Measurements from ENCODE around the gene TRAF7. TPM values are rescaled to one million over a fixed set of nuclear protein-coding genes. Genes with fewer than 3 reads are reported as not detected.

TRAF7 gene
- polyA plus RNA-seq, 1 donor = 63.3 TPM

DNA sequence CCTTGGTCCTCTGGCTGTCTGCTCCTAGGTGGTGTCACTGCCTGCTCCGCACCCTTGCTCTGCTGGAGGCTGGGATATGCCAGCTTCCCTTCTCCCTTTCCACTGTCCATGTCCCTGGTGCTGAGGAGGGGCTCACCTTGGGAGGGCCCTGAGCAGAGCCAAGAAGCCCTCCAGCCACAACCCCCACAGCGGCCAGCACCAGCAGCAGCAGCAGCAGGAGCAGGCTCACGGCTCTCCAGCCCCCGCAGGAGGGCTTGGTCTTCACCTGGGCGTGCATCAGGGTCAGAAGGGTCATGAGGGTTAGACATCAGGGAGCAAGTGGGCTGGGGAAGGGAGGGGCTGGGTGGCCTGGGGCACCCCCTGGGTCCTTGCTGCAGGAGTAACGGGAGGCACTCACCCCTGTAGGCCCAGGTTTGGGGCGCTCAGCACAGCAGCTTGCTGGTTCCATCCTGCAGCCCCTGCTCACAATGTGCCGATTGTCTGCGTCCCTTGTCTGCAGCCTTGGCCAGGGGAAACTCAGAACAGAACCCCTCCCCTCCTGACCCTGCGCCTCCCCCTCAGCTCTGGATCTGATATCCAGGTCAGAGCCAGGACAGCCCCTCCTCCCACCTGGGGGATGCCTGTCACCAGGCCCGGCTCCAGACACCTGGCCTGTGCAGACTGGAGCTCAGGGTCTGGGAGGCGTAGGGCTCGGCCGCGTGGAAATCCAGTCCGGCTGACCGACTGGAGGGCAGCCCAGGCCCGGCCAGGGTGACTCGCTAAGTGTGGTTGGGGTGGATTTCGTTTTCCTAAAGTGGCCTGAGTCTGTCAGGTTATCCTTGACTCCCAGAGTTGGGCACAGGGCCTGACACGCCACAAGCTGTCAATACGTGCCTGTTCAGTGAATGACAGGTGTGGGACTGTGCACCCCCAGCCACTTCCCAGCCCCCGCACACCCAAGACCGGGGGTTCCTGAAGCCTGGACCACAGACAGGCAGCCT lies 55.1 kb downstream of the TRAF7 start, which contains the start of gene BRICD5:
TSS of gene BRICD5 (minus strand) at position 478 of the 980 bp plus-strand sequence. CDS start at position 448, 30 bp downstream.
- peaks cover 41% of the 10 kb centered on the region for H3K36me3 ChIP-seq (ENCODE audit: control insufficient read depth, insufficient read depth, low read length)
- peaks cover 2% of the 10 kb centered on the region for H3K9me3 ChIP-seq (ENCODE audit: control insufficient read depth, low read depth, low read length)
- no peak for DNase-seq
- no peak within 1 kb of the TSS for H3K27ac ChIP-seq (ENCODE audit: low read length)
- peaks cover 23% of the 10 kb centered on the region for H3K4me1 ChIP-seq (ENCODE audit: control insufficient read depth, insufficient read depth, low read length)
- WGBS (ENCODE audit: insufficient coverage, low lambda C conversion rate) = no CpG with 5 or more reads among the region's 24 CpGs
- no peak within 1 kb of the TSS for H3K4me3 ChIP-seq (ENCODE audit: low read length)
- no peaks in the 10 kb centered on the region for H3K27me3 ChIP-seq (ENCODE audit: control insufficient read depth, insufficient read depth, low read length)

DNA sequence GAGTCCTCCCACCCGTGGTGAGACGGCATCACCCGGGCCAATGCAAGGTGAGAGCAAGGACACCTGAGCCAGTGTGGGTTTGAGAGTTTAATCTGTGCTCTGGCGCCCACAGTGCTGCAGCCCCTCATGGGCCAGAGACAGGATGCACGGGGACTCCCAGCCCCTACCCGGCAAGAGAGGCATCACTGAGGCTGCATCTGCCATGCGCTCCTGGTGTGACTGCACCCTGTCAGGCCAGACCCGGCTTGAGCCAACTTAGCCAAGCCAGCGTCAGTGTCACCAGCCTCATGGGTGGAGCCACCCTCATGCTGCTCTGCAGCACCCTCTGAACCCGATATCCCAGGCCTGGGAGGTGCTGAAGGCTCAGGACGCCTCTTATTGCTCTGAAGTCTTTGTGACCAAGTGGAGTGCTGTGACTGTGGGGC lies 56.4 kb downstream of the TRAF7 start:
- Histone ChIP-seq H3K4me3 (ENCODE audit: low read length) (no peak overlapping the region), H3K36me3 (ENCODE audit: control insufficient read depth, insufficient read depth, low read length) (peaks cover 38% of the 10 kb centered on the region), H3K27ac (ENCODE audit: low read length) (no peak overlapping the region), H3K9me3 (ENCODE audit: control insufficient read depth, low read depth, low read length) (peaks cover 2% of the 10 kb centered on the region), H3K4me1 (ENCODE audit: control insufficient read depth, insufficient read depth, low read length) (peaks cover 16% of the 10 kb centered on the region), H3K27me3 (ENCODE audit: control insufficient read depth, insufficient read depth, low read length) (no peaks in the 10 kb centered on the region)
- no peak for DNase-seq
- WGBS (ENCODE audit: insufficient coverage, low lambda C conversion rate) = no CpG with 5 or more reads among the region's 11 CpGs

DNA sequence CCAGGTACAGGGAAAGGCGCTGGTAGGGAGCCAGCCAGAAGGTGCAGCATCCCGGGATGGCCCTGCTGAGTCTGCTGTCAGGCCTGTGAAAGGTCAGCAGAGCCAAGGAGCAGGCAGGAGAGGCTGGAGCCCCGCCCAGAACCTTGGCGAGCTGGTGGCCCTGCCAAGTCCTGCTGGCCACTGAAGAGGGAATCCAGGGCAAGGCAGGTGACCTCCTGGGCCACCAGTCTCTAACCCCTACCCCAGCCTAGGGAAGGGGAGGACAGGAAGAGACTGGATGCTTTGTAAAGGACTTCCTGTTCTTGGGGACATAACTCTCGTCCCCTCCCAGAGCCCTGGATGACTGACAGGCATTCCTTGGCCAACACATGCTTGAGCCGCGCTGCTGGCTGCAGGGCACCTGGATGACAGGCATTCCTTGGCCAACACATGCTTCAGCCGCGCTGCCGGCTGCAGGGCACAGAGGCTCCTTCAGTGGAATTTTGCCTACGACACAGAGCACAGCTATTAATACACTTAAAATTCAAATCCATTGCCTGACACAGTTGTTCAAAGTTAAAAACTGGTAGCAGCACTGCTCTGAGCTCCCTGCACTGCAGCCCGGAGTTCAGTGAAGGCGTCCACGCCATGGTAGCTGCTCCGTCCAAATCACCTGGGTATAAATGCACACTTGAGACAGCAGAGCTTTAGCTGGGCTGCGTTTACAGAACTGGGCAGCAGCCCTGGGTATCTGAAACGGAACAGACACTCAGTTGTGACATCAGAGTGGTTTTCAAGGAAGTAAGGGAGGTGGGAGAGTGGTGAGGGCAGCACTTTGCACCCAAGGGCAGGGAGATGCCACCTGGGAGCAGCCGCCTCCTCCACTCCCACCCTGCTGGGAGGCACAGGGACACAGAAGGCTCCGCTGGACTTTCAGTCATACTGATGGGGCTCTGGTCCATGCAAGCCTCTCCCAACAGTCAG lies 57.1 kb downstream of the TRAF7 start:
- Histone ChIP-seq H3K4me3 (ENCODE audit: low read length) (peak overlapping the region; percentile 41), H3K27ac (ENCODE audit: low read length) (no peak overlapping the region), H3K4me1 (ENCODE audit: control insufficient read depth, insufficient read depth, low read length) (peaks cover 16% of the 10 kb centered on the region), H3K9me3 (ENCODE audit: control insufficient read depth, low read depth, low read length) (peaks cover 2% of the 10 kb centered on the region), H3K36me3 (ENCODE audit: control insufficient read depth, insufficient read depth, low read length) (peaks cover 31% of the 10 kb centered on the region), H3K27me3 (ENCODE audit: control insufficient read depth, insufficient read depth, low read length) (no peaks in the 10 kb centered on the region)
- DNase-seq = peak; percentile 48 to 73
- no CpG with 5 or more reads among the region's 19 CpGs for WGBS (ENCODE audit: insufficient coverage, low lambda C conversion rate)

DNA sequence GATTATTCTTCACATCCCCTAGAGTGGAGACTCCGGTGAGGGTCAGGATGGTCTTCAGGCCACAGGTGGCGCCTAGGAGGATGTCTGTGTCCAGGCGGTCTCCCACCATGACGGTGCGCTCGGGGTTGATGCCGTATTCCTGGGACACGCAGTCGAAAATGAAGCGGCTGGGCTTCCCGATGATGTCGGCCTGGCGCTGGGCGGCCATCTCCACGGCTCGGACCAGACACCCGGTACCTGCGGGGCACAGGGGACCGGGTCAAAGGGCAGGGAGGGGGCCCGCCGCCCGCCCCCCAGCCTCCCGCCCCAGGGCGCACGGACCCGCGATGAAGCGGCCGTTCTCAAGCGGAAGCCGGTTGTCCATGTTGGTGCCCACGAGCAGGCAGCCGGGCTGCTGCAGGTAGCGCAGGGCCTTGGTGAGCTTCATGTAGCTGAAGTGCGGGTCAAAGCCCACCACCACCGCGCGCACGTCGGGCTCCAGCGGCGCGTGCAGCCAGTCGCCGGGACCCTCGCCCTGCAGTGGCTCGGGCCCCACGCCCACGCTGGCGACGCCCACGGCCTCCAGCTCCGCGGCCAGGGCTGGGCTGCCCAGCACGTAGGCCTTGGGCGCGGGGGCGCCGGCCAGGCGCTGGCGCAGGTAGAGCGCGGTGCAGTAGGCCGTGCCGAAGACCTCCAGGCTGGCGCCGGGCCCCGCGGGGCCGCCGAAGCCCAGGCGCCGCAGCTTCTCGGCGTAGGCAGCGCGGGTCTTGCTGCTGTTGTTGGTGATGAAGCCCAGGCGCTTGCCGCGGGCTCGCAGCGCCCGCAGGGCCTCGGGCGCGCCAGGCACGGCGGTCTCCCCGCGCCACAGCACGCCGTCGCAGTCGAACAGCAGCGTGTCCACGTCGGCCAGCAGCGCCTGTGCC lies 58.5 kb downstream of the TRAF7 start:
- no peak for DNase-seq
- H3K36me3 ChIP-seq (ENCODE audit: control insufficient read depth, insufficient read depth, low read length) = peaks cover 17% of the 10 kb centered on the region
- peaks cover 2% of the 10 kb centered on the region for H3K9me3 ChIP-seq (ENCODE audit: control insufficient read depth, low read depth, low read length)
- peak overlapping the region; percentile 37 for H3K27ac ChIP-seq (ENCODE audit: low read length)
- no peaks in the 10 kb centered on the region for H3K27me3 ChIP-seq (ENCODE audit: control insufficient read depth, insufficient read depth, low read length)
- H3K4me1 ChIP-seq (ENCODE audit: control insufficient read depth, insufficient read depth, low read length) = peaks cover 16% of the 10 kb centered on the region
- no CpG with 5 or more reads among the region's 98 CpGs for WGBS (ENCODE audit: insufficient coverage, low lambda C conversion rate)
- peak overlapping the region; percentile 41 for H3K4me3 ChIP-seq (ENCODE audit: low read length)

DNA sequence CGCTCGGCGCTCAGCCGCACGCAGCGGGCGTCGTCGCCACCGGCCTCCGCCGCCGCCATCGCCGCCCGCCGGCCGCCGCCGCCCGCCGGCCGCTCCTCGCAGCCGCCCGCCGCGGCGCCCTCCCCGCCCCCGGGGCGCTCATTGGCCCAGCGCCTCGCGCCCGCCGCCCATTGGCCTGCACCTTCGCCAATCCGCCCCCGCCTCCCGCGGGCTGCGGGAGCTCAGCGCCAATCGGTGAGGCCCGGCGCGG lies 59.1 kb downstream of the TRAF7 start, which contains the start of gene PGP:
TSS of gene PGP (minus strand) at position 122 of the 250 bp plus-strand sequence. CDS start at position 59, 63 bp downstream.
- Histone ChIP-seq H3K4me1 (ENCODE audit: control insufficient read depth, insufficient read depth, low read length) (peaks cover 16% of the 10 kb centered on the region), H3K27me3 (ENCODE audit: control insufficient read depth, insufficient read depth, low read length) (no peaks in the 10 kb centered on the region), H3K27ac (ENCODE audit: low read length) (peak within 1 kb of the TSS; percentile 74), H3K36me3 (ENCODE audit: control insufficient read depth, insufficient read depth, low read length) (peaks cover 11% of the 10 kb centered on the region), H3K9me3 (ENCODE audit: control insufficient read depth, low read depth, low read length) (no peaks in the 10 kb centered on the region), H3K4me3 (ENCODE audit: low read length) (peak within 1 kb of the TSS; percentile 64)
- no peak for DNase-seq
- whole genome bisulfite sequencing (ENCODE audit: insufficient coverage, low lambda C conversion rate) = no CpG with 5 or more reads among the region's 48 CpGs

DNA sequence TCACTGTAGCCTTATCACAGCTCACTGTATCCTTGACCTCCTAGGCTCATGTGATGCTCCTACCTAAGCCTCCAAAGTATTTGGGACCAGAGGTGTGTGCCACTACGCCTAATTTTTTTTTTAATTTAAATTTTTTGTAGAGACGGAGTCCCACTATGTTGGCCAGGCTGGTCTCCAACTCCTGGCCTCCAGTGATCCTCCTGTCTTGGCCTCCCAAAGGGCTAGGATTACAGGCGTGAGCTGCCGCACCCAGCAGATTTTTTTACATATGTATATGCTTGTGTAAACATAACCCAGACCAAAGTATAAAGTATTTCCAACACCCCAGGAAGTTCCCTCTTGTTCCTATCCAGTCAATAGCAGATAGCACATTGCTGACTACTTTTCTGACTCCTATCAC lies 60.7 kb downstream of the TRAF7 start:
- H3K27me3 ChIP-seq (ENCODE audit: control insufficient read depth, insufficient read depth, low read length) = no peaks in the 10 kb centered on the region
- no peak overlapping the region for H3K4me3 ChIP-seq (ENCODE audit: low read length)
- H3K4me1 ChIP-seq (ENCODE audit: control insufficient read depth, insufficient read depth, low read length) = peaks cover 16% of the 10 kb centered on the region
- no CpG with 5 or more reads among the region's 4 CpGs for WGBS (ENCODE audit: insufficient coverage, low lambda C conversion rate)
- H3K36me3 ChIP-seq (ENCODE audit: control insufficient read depth, insufficient read depth, low read length) = peaks cover 6% of the 10 kb centered on the region
- no peak overlapping the region for H3K27ac ChIP-seq (ENCODE audit: low read length)
- DNase-seq = no peak
- H3K9me3 ChIP-seq (ENCODE audit: control insufficient read depth, low read depth, low read length) = no peaks in the 10 kb centered on the region

DNA sequence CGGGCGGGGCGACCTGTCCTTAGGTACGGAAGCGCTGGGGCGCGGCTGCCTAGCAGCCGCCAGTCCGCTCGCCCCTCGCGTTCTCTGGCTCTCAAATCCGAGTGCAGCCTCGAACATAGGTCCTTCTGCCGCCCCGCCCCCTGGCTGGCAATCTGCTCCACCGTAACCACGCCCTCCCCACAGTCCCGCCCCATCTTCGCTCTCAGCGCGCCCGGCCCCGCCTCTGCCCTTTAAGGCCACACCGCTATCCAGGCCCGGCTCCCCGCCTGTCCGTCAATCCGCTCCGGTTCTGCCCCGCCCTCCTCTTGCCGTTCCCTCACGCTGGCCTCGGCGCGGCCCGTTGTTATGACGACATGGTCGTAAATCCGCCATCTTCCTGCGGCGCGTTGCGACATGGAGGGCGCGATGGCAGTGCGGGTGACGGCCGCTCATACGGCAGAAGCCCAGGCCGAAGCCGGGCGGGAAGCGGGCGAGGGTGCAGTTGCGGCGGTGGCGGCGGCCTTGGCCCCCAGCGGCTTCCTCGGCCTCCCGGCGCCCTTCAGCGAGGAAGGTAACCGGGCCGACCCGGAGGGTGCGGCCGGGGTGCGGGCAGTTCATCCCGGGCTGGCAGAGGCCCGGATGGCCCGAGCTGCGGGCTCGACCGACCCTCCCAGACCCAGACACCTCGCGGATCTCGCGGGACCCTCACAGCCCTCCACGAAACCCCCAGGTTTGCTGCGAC lies 67.8 kb downstream of the TRAF7 start, which contains the start of gene E4F1:
TSS of gene E4F1 (plus strand) at position 371 of the 721 bp plus-strand sequence. CDS start at position 394, 23 bp downstream.
- Histone ChIP-seq H3K4me1 (ENCODE audit: control insufficient read depth, insufficient read depth, low read length) (peaks cover 12% of the 10 kb centered on the region), H3K36me3 (ENCODE audit: control insufficient read depth, insufficient read depth, low read length) (peaks cover 13% of the 10 kb centered on the region), H3K27ac (ENCODE audit: low read length) (peak within 1 kb of the TSS; percentile 74), H3K9me3 (ENCODE audit: control insufficient read depth, low read depth, low read length) (peaks cover 2% of the 10 kb centered on the region), H3K27me3 (ENCODE audit: control insufficient read depth, insufficient read depth, low read length) (no peaks in the 10 kb centered on the region), H3K4me3 (ENCODE audit: low read length) (peak within 1 kb of the TSS; percentile 85)
- no CpG with 5 or more reads among the region's 82 CpGs for WGBS (ENCODE audit: insufficient coverage, low lambda C conversion rate)
- peak; percentile 100 for DNase-seq

DNA sequence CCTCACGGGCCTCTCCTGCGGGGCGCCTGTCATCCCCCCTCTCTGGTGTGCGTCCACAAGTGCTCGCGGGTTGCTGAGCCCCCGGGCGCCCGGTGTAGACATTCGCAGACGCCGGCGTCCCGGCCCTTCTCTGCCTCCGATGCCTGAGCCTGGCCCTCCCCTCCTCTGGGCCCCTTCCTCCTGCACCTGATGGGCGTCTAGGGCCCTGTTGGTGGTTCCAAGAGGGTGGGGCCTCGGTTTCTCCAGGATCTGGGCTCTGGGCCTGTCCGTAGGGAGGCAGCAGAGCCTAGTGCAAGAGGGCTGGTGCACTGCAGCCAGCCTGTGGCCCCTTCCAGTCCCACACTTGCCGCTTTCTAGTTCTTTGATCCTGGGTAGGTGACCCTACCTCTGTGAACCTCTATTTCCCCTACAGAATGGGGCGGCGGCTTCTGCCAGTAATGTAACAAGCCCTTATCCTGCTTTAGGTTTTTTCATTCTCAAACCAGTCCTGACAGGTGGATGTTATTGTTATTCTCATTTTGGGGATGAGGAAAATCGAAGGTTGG lies 68.4 kb downstream of the TRAF7 start:
- WGBS (ENCODE audit: insufficient coverage, low lambda C conversion rate) = 15% methylated on average over 2 of the region's 22 CpGs
- DNase-seq = peak; percentile 48 to 61

DNA sequence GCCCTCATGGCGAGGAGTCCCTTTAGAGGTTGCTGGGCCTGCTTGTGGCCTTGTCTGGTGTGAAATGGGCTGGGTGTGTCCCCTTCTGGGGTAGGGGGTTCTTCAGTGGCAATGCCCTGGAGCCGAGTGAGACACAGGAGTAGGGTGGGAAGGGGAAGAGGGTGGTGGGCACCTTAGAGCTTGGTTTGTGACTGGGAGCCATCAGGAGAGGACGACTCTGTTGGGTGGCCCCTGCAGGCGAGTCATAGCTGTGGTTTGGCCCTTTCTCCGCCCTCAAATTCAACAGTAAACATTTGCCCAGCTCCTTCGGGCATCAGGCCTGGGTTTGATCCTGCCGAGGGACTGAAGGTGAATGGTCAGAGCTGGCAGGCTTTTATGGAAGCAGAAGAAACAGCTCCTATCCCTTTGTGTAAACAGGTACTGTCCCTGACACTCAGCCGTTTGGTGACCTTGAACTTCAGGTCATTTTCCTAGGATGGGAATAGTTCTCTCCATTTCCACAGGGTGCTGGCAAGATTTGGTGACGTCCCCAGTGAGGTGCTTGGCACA lies 70.7 kb downstream of the TRAF7 start:
- no peak overlapping the region for H3K27ac ChIP-seq (ENCODE audit: low read length)
- H3K4me3 ChIP-seq (ENCODE audit: low read length) = no peak overlapping the region
- WGBS (ENCODE audit: insufficient coverage, low lambda C conversion rate) = no CpG with 5 or more reads among the region's 9 CpGs
- peaks cover 12% of the 10 kb centered on the region for H3K4me1 ChIP-seq (ENCODE audit: control insufficient read depth, insufficient read depth, low read length)
- peaks cover 4% of the 10 kb centered on the region for H3K9me3 ChIP-seq (ENCODE audit: control insufficient read depth, low read depth, low read length)
- H3K27me3 ChIP-seq (ENCODE audit: control insufficient read depth, insufficient read depth, low read length) = no peaks in the 10 kb centered on the region
- peaks cover 42% of the 10 kb centered on the region for H3K36me3 ChIP-seq (ENCODE audit: control insufficient read depth, insufficient read depth, low read length)
- no peak for DNase-seq

More for the DNA sequence above, 68.4 kb downstream of the TRAF7 start:
- H3K4me1 ChIP-seq (ENCODE audit: control insufficient read depth, insufficient read depth, low read length) = peaks cover 12% of the 10 kb centered on the region
- H3K36me3 ChIP-seq (ENCODE audit: control insufficient read depth, insufficient read depth, low read length) = peaks cover 19% of the 10 kb centered on the region
- H3K27me3 ChIP-seq (ENCODE audit: control insufficient read depth, insufficient read depth, low read length) = no peaks in the 10 kb centered on the region
- peak overlapping the region; percentile 74 for H3K27ac ChIP-seq (ENCODE audit: low read length)
- peaks cover 4% of the 10 kb centered on the region for H3K9me3 ChIP-seq (ENCODE audit: control insufficient read depth, low read depth, low read length)
- H3K4me3 ChIP-seq (ENCODE audit: low read length) = peak overlapping the region; percentile 85

Measured in large intestine (tissue), 3 donors.